CD8-positive, alpha-beta memory T cell (primary cell): Measurements from ENCODE around the gene TBC1D22A. TPM values are rescaled to one million over a fixed set of nuclear protein-coding genes. Genes with fewer than 3 reads are reported as not detected.

Experiments
- CTCF ChIA-PET: fragments of 350-600 bp; sonication (Branson Sonifier 250); formaldehyde crosslinking; loops from one replicate; lab custom pipeline; 2021; ENCODE audit warnings: antibody characterized with exemption; lab: Charles Lee
- POLR2A ChIA-PET: fragments of 350-600 bp; sonication (Branson Sonifier 250); formaldehyde crosslinking; loops from one replicate; lab custom pipeline; 2021; ENCODE audit warnings: antibody characterized with exemption; lab: Charles Lee
- DNase-seq, 5 donors: peaks; one replicate each; pipeline versions ENCODE4 v3.0.0 to v3.0.0-alpha.2; 2020 to 2022; ENCODE audit warnings: mixed read lengths in 1 of 5
- H3K27ac ChIP-seq: one replicate; pipeline ENCODE4 v1.7.0; 2013; ENCODE audit warnings: low read depth, mild to moderate bottlenecking, low read length, moderate library complexity
- H3K27me3 ChIP-seq: 2 replicates; pipeline ENCODE4 v1.7.0; 2013; ENCODE audit warnings: low read length, mild to moderate bottlenecking; ENCODE audit not compliant: insufficient read depth, poor library complexity, severe bottlenecking
- H3K36me3 ChIP-seq: 2 replicates; pipeline ENCODE4 v1.7.0; 2013; ENCODE audit warnings: mild to moderate bottlenecking, low read length, moderate library complexity; ENCODE audit not compliant: insufficient read depth
- H3K4me1 ChIP-seq: 2 replicates; pipeline ENCODE4 v1.7.0; 2013; ENCODE audit warnings: mild to moderate bottlenecking, low read length, moderate library complexity; ENCODE audit not compliant: insufficient read depth
- H3K4me3 ChIP-seq: 2 replicates; pipeline ENCODE4 v1.7.0; 2013; ENCODE audit warnings: mild to moderate bottlenecking, low read length
- H3K9me3 ChIP-seq: 2 replicates; pipeline ENCODE4 v1.7.0; 2013; ENCODE audit warnings: mild to moderate bottlenecking, low read length
- H3K27ac Mint-ChIP-seq, 8 donors: one replicate each; pipeline ENCODE4 v1.8.0; 2020 to 2021; ENCODE audit warnings: mixed read lengths in 8 of 8, mild to moderate bottlenecking in 6 of 8, inconsistent platforms in 3 of 8, moderate library complexity in 3 of 8
- H3K27me3 Mint-ChIP-seq, 2 donors: one replicate each; pipeline ENCODE4 v1.8.0; 2020 to 2021; ENCODE audit warnings: mixed read lengths in 2 of 2, mild to moderate bottlenecking in 1 of 2, moderate library complexity in 1 of 2
- H3K36me3 Mint-ChIP-seq, 3 donors: one replicate each; pipeline ENCODE4 v1.8.0; 2020 to 2021; ENCODE audit warnings: mixed read lengths in 3 of 3, inconsistent platforms in 1 of 3, mild to moderate bottlenecking in 1 of 3
- H3K4me1 Mint-ChIP-seq, 3 donors: one replicate each; pipeline ENCODE4 v1.8.0; 2020 to 2021; ENCODE audit warnings: mixed read lengths in 3 of 3, inconsistent platforms in 1 of 3, mild to moderate bottlenecking in 1 of 3
- H3K4me3 Mint-ChIP-seq, 7 donors: one replicate each; pipeline ENCODE4 v1.8.0; 2020 to 2021; ENCODE audit warnings: mixed read lengths in 7 of 7, mild to moderate bottlenecking in 6 of 7, moderate library complexity in 4 of 7, inconsistent platforms in 2 of 7
- H3K9me3 Mint-ChIP-seq, 5 donors: one replicate each; pipeline ENCODE4 v1.8.0; 2020 to 2022; ENCODE audit warnings: mixed read lengths in 5 of 5, mild to moderate bottlenecking in 3 of 5, moderate library complexity in 2 of 5, inconsistent platforms in 1 of 5
- polyA plus RNA-seq: library from polyadenylated mRNA; unstranded; fragments of 300-500 nt; fragmentation: Illumina TruSeq; gene quantifications from one replicate; pipeline ENCODE4 v1.2.3, GENCODE V29; 2021
- total RNA-seq, 2 experiments: library from RNA; stranded (reverse); gene quantifications; one replicate each; pipeline ENCODE4 v1.2.3, GENCODE V29; 2021

Gene TBC1D22A
- total and polyA plus RNA-seq, 3 experiments from 2014 or later: 26.6 to 34.8 (median 34.0) TPM

DNA sequence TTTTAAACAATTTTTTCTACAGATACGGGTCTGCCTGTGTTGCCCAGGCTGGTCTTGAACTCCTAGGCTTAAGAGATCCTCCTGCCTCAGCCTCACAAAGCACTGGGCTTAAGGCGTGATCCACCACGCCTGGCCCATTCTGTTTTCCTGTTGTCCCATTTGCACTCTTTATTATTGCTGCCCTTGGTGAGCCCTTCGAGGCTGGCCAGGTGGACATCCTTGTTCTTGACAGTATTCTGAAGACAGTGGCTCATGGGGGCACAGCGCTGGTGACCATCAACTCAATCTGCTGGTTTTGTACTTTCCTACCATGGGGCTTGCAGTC is 35.6 kb downstream of the TBC1D22A start:
- H3K36me3 ChIP-seq: peaks cover 34% of the 10 kb centered on the region
- Mint-ChIP-seq H3K27ac (peak overlapping the region in 7 of 8 donors; percentile 15 to 94 (median 87)), H3K9me3 (no peaks in the 10 kb centered on the region), H3K27me3 (no peaks in the 10 kb centered on the region), H3K4me1 (peaks cover 16 to 45% (median 24%) of the 10 kb centered on the region in 3 donors), H3K36me3 (peaks cover 0 to 88% (median 24%) of the 10 kb centered on the region in 3 donors), H3K4me3 (no peak overlapping the region)
- ChIA-PET CTCF (interaction anchor here (0.6 to 1.7 kb wide), 8 partner anchors 10 to 654 kb away, joined by 3 to 7 read pairs (median 4); partner anchors contain the start of gene TBC1D22A), POLR2A (no interaction called here)
- H3K27me3 ChIP-seq: no peaks in the 10 kb centered on the region
- H3K9me3 ChIP-seq: no peaks in the 10 kb centered on the region
- DNase-seq: no peak
- H3K4me3 ChIP-seq: no peak overlapping the region
- no peak overlapping the region for H3K27ac ChIP-seq
- peaks cover 8% of the 10 kb centered on the region for H3K4me1 ChIP-seq

- peak; percentile 51 to 77 (median 59) for DNase-seq
- H3K27me3 ChIP-seq: no peaks in the 10 kb centered on the region
- ChIA-PET POLR2A (no interaction called here), CTCF (interaction anchor here (0.6 to 1.7 kb wide), 12 partner anchors 11 to 655 kb away, joined by 3 to 7 read pairs (median 3); partner anchors contain the start of gene TBC1D22A)
- peaks cover 0 to 87% (median 24%) of the 10 kb centered on the region in 3 donors for H3K36me3 Mint-ChIP-seq
- H3K4me3 Mint-ChIP-seq: no peak overlapping the region
- H3K27ac Mint-ChIP-seq: peak overlapping the region; percentile 47 to 97 (median 89)
- H3K27ac ChIP-seq: no peak overlapping the region
- peaks cover 19 to 47% (median 30%) of the 10 kb centered on the region in 3 donors for H3K4me1 Mint-ChIP-seq
- H3K4me3 ChIP-seq: no peak overlapping the region
- H3K9me3 Mint-ChIP-seq: no peaks in the 10 kb centered on the region
- no peaks in the 10 kb centered on the region for H3K27me3 Mint-ChIP-seq
- H3K36me3 ChIP-seq: peaks cover 34% of the 10 kb centered on the region
- H3K9me3 ChIP-seq: no peaks in the 10 kb centered on the region
- peaks cover 14% of the 10 kb centered on the region for H3K4me1 ChIP-seq
These were observed 36.2 kb downstream of the TBC1D22A start for GRCh38 chr22:46798366-46799350.

GRCh38 chr22:46799626-46800025 is 37.2 kb downstream of the TBC1D22A start:
- H3K27ac Mint-ChIP-seq: peak overlapping the region in 6 of 8 donors; percentile 3 to 94 (median 72)
- peaks cover 28% of the 10 kb centered on the region for H3K36me3 ChIP-seq
- no peak overlapping the region for H3K4me3 ChIP-seq
- H3K9me3 Mint-ChIP-seq: no peaks in the 10 kb centered on the region
- H3K27ac ChIP-seq: no peak overlapping the region
- peaks cover 0 to 84% (median 24%) of the 10 kb centered on the region in 3 donors for H3K36me3 Mint-ChIP-seq
- no peak overlapping the region for H3K4me3 Mint-ChIP-seq
- no peaks in the 10 kb centered on the region for H3K27me3 ChIP-seq
- CTCF ChIA-PET: interaction anchor here (0.8 to 1.7 kb wide), 3 partner anchors 37 to 206 kb away, joined by 3 to 7 read pairs (median 3); partner anchors contain the start of gene TBC1D22A
- peaks cover 15% of the 10 kb centered on the region for H3K4me1 ChIP-seq
- H3K4me1 Mint-ChIP-seq: peaks cover 22 to 54% (median 35%) of the 10 kb centered on the region in 3 donors
- POLR2A ChIA-PET: no interaction called here
- no peaks in the 10 kb centered on the region for H3K27me3 Mint-ChIP-seq
- H3K9me3 ChIP-seq: no peaks in the 10 kb centered on the region
- no peak for DNase-seq

GRCh38 chr22:46800102-46800857 is 37.8 kb downstream of the TBC1D22A start:
- Histone ChIP-seq H3K4me3 (no peak overlapping the region), H3K36me3 (peaks cover 26% of the 10 kb centered on the region), H3K9me3 (no peaks in the 10 kb centered on the region), H3K27me3 (no peaks in the 10 kb centered on the region), H3K27ac (no peak overlapping the region), H3K4me1 (peaks cover 15% of the 10 kb centered on the region)
- ChIA-PET POLR2A (interaction anchor here (0.6 kb wide), 1 partner anchor 67 kb away, joined by 3 read pairs; no protein-coding TSS in a partner anchor), CTCF (interaction anchor here (0.8 to 5.3 kb wide), 5 partner anchors 10 to 118 kb away, joined by 3 to 133 read pairs (median 3); partner anchors contain the start of gene TBC1D22A)
- Mint-ChIP-seq H3K9me3 (no peaks in the 10 kb centered on the region), H3K27ac (peak overlapping the region in 4 of 8 donors; percentile 24 to 70 (median 52)), H3K36me3 (peaks cover 0 to 83% (median 24%) of the 10 kb centered on the region in 3 donors), H3K4me3 (no peak overlapping the region), H3K27me3 (no peaks in the 10 kb centered on the region), H3K4me1 (peaks cover 23 to 59% (median 41%) of the 10 kb centered on the region in 3 donors)
- DNase-seq: no peak

- Mint-ChIP-seq H3K27me3 (no peaks in the 10 kb centered on the region), H3K4me3 (no peak overlapping the region), H3K36me3 (peaks cover 0 to 79% (median 24%) of the 10 kb centered on the region in 3 donors), H3K27ac (peak overlapping the region in 4 of 8 donors; percentile 24 to 72 (median 50)), H3K4me1 (peaks cover 24 to 64% (median 45%) of the 10 kb centered on the region in 3 donors), H3K9me3 (no peaks in the 10 kb centered on the region)
- ChIA-PET POLR2A (interaction anchor here (0.5 kb wide), 1 partner anchor 16 kb away, joined by 3 read pairs; no protein-coding TSS in a partner anchor), CTCF (interaction anchor here (0.8 to 5.3 kb wide), 7 partner anchors 9 to 238 kb away, joined by 3 to 133 read pairs (median 3); partner anchors contain the start of gene TBC1D22A)
- Histone ChIP-seq H3K9me3 (no peaks in the 10 kb centered on the region), H3K27me3 (no peaks in the 10 kb centered on the region), H3K36me3 (peaks cover 26% of the 10 kb centered on the region), H3K4me3 (no peak overlapping the region), H3K27ac (no peak overlapping the region), H3K4me1 (peaks cover 15% of the 10 kb centered on the region)
- no peak for DNase-seq
These were observed 38.9 kb downstream of the TBC1D22A start for GRCh38 chr22:46801331-46801811.

GRCh38 chr22:46801826-46802607 is 39.6 kb downstream of the TBC1D22A start:
- no peak overlapping the region for H3K4me3 Mint-ChIP-seq
- peaks cover 30 to 70% (median 51%) of the 10 kb centered on the region in 3 donors for H3K4me1 Mint-ChIP-seq
- Histone ChIP-seq H3K27me3 (no peaks in the 10 kb centered on the region), H3K27ac (no peak overlapping the region), H3K4me3 (no peak overlapping the region), H3K36me3 (peaks cover 26% of the 10 kb centered on the region), H3K9me3 (no peaks in the 10 kb centered on the region), H3K4me1 (peaks cover 15% of the 10 kb centered on the region)
- POLR2A ChIA-PET: interaction anchor here (0.5 kb wide), 1 partner anchor 15 kb away, joined by 3 read pairs; no protein-coding TSS in a partner anchor
- no peaks in the 10 kb centered on the region for H3K9me3 Mint-ChIP-seq
- H3K27me3 Mint-ChIP-seq: peaks cover 0 to 1% of the 10 kb centered on the region in 2 donors
- H3K36me3 Mint-ChIP-seq: peaks cover 0 to 82% (median 29%) of the 10 kb centered on the region in 3 donors
- H3K27ac Mint-ChIP-seq: peak overlapping the region in 7 of 8 donors; percentile 24 to 94 (median 48)
- CTCF ChIA-PET: interaction anchor here (0.8 to 5.3 kb wide), 15 partner anchors 9 to 239 kb away, joined by 3 to 133 read pairs (median 7); partner anchors contain the start of gene TBC1D22A
- no peak for DNase-seq
